ENCODE measurements around the gene ZBTB16.

Gene ZBTB16, protein sequence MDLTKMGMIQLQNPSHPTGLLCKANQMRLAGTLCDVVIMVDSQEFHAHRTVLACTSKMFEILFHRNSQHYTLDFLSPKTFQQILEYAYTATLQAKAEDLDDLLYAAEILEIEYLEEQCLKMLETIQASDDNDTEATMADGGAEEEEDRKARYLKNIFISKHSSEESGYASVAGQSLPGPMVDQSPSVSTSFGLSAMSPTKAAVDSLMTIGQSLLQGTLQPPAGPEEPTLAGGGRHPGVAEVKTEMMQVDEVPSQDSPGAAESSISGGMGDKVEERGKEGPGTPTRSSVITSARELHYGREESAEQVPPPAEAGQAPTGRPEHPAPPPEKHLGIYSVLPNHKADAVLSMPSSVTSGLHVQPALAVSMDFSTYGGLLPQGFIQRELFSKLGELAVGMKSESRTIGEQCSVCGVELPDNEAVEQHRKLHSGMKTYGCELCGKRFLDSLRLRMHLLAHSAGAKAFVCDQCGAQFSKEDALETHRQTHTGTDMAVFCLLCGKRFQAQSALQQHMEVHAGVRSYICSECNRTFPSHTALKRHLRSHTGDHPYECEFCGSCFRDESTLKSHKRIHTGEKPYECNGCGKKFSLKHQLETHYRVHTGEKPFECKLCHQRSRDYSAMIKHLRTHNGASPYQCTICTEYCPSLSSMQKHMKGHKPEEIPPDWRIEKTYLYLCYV

GRCh38 chr11:114059278-114059983 is at the start of gene ZBTB16:
Gene ZBTB16, plus strand, starts transcription at chr11:114059711. Its CDS starts 3,590 bp downstream, at chr11:114063301.
- DNase-seq (ENCODE audit: low read depth in 3 of 3) = peak in 2 of 3 experiments; percentile 31 to 38

DNA sequence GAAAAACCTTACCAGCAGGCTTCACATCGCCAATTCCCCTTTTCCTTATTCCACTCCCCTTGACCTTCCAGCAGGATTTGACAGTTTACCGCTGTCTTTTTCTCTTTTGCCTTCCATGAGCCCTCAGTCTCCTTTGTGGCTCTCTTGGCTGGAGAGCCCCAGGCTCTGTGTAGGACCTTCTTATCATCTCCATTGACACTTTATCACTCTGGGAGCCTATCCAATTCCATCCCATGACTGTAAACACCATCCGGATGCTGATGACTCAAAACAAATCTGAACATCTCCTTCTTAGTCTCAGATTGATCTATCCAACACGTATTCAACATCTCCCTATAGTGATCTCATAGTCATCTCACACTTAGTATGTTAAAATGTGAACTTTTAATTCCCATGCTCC is 48.6 kb upstream of the ZBTB16 start:
- DNase-seq (ENCODE audit: low read depth in 3 of 3) = no peak

- no peak for DNase-seq (ENCODE audit: low read depth in 3 of 3)
Measured at GRCh38 chr11:114011443-114011842, 48.1 kb upstream of the ZBTB16 start.

DNA sequence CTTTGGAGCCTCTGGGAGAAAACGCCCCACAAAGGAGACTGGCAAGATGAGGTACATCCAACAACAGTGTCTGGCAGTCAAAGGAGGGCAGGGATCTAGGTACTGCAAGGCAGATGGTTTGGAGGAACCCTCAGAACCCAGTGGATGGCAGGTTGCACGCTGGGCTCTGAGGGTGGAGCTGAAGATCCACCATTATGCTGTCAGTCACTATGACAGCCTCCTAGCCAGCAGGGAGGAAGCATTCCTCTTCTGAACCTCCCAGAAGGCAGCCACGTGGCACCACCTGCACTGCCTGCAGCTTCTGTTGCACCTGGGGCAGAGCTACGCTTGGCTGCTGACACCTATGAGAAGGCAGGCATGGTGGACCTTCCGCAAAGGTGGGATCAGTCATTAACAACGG is 44.4 kb upstream of the ZBTB16 start:
- no peak for DNase-seq (ENCODE audit: low read depth in 3 of 3)

- DNase-seq (ENCODE audit: low read depth in 3 of 3) = no peak
Measured at GRCh38 chr11:114016986-114017385, 42.5 kb upstream of the ZBTB16 start.

- DNase-seq (ENCODE audit: low read depth in 3 of 3) = no peak
Measured at GRCh38 chr11:114017723-114018122, 41.8 kb upstream of the ZBTB16 start.

DNA sequence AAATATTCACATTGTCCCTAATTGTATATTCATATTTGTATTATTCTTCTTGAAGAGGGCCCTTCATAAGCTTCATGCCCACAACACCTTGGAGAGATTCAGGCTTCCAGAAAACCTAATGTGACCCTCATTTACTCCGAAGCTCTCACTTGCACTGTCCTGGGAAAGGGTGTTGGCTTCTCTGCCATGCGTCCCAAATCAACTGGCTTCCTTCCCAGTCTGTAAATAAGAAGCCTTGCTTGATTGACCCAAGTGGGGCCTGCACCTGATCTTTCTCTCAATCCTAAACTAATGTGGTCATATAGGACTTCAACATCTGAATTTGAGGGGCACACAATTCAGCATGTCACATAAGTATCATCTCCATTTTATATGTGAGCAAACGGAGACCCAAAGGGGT is 40.5 kb upstream of the ZBTB16 start:
- DNase-seq (ENCODE audit: low read depth in 3 of 3) = no peak

DNA sequence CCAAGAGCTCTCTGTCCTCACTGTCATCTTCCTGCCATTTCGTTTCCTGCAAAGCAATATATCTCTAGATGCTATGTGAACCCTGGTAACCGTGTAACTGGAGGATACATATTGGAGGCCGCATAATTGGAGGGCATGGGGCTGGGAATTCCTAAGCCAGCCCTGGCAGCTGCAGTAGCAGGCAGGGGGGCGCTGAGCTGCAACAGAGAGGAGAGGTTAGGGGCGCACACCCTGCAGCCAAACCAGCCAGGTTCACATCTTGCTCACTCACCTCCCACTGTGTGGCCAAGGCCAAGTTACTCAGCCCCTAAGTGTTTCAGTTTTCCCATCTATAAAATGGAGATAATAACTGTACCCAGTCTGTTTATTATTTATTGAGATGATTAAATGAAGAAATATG is 39.9 kb upstream of the ZBTB16 start:
- no peak for DNase-seq (ENCODE audit: low read depth in 3 of 3)

- no peak for DNase-seq (ENCODE audit: low read depth in 3 of 3)
Measured at GRCh38 chr11:114025329-114025907, 34.1 kb upstream of the ZBTB16 start.

GRCh38 chr11:114026355-114026754 is 33.2 kb upstream of the ZBTB16 start:
- DNase-seq (ENCODE audit: low read depth in 3 of 3) = no peak

DNA sequence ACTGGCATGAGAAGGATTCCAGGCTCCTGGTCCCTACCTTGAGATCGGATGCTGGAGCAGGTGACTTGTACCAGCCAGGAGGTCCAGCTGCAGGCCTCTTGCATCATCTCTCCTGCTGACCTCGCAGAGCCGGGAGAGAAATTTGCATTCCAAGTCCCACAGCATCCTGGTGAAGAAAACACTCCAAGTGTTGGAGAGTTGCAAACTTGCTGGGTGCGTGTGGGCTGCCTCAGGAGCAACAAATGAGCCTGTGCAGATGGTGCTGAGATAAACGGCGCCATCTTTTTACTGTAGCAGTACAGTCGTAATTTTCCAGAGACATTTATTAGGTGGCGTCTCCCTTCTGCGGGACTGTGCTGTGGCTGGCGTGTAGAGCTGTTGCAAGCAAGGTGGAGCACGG is 32.1 kb upstream of the ZBTB16 start:
- no peak for DNase-seq (ENCODE audit: low read depth in 3 of 3)

DNA sequence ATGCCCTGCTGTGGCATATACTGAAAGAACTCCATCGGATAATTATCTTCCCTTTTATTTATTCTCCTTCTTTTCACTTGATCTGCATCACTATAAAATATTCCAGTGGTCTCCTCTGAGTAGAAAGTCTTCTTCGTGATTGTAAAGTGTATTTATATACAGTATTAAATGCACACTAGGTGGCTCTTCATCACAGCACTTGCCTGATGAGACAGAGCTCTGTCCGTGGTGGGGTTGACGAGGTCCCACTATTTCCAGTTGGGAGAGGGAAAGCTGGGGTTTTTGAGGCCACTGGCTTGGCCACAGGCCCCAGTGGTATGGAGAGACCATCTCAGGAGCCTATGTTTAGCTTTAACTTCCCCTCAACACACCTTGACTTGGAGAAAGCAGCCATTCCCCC is 31.6 kb upstream of the ZBTB16 start:
- DNase-seq (ENCODE audit: low read depth in 3 of 3) = no peak

- no peak for DNase-seq (ENCODE audit: low read depth in 3 of 3)
Measured at GRCh38 chr11:114031246-114031966, 28.1 kb upstream of the ZBTB16 start.

DNA sequence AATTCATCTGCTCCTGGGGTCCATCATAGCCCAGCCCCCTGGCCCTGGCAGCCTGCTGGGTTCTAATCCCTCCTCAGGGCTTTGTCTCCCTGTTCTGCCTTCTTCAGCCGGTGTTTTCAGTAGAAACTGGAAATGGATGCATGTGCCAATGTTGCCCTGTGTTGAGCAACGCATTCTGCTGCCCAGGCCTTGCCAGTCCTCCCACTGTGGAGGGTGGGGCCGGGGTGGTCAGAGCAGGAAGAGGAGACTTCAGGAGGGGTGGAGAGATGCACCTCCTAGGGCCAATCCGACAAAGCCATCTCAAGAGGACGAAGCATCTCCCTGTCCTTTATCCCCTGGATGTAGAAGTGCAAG is 27.6 kb upstream of the ZBTB16 start:
- DNase-seq (ENCODE audit: low read depth in 3 of 3) = no peak

- no peak for DNase-seq (ENCODE audit: low read depth in 3 of 3)
Measured at GRCh38 chr11:114033066-114033465, 26.4 kb upstream of the ZBTB16 start.

DNA sequence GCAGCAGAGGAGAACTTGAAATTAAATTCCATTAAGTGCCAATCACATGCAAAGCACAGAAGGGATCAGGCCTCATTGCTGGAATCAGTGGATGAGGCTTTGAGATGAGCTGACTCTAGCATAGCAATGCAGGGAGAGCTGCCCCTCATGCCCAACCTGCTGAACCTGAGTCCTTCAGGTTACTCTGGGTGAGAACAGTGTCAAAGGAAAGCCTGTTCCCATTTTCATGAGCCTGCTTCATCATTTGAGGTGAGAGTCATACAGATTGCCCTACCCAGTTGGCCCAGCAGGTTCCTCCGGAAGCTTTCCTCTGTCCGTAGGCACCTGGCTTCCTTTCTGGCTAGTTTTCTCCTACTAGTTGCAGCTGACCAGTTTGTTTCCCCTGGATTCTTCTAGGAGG is 25.9 kb upstream of the ZBTB16 start:
- no peak for DNase-seq (ENCODE audit: low read depth in 3 of 3)

- no peak for DNase-seq (ENCODE audit: low read depth in 3 of 3)
Measured at GRCh38 chr11:114034956-114035355, 24.6 kb upstream of the ZBTB16 start.

DNA sequence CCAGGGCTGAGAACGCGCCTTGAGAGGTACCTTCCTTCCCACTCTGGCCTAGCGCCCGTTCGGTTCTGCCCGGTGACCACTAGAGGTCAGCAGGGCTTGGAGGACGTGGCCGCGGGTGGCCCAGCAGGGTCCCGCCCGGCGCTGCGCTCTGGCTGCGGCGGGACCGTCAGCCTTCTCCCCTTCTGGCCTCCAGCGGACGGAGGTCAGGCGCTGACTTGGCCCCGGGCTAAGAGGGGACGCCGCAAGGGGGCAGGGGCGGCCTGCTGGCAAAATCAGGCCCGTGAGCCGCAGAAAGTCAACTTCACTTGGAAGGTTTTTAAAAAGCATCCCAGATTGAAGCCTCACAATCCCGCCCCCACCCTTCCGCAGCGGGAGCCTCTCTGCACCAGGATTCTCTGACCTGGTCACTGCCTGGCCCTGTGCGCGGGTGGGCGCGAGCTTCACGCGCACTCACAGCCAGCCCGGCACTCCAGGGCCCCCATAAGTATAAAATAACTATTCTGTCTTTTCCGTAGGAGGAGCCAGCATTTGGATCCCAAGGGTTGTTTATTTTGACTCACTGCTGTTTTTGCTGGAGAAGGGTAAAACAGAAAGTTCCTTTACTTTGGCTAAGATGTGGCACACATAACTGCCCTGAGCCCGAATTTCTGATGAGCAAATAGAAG is 23.2 kb upstream of the ZBTB16 start:
- peak; percentile 21 to 33 (median 27) for DNase-seq (ENCODE audit: low read depth in 3 of 3)

- no peak for DNase-seq (ENCODE audit: low read depth in 3 of 3)
Measured at GRCh38 chr11:114036958-114037357, 22.6 kb upstream of the ZBTB16 start.

GRCh38 chr11:114039551-114039950 is 20.0 kb upstream of the ZBTB16 start:
- no peak for DNase-seq (ENCODE audit: low read depth in 3 of 3)

GRCh38 chr11:114040706-114041211 is 18.8 kb upstream of the ZBTB16 start:
- DNase-seq (ENCODE audit: low read depth in 3 of 3) = no peak
